Heart left ventricle (tissue), 16 donors: ENCODE data around the gene SMTNL2. TPM values are rescaled to one million over a fixed set of nuclear protein-coding genes. Genes with fewer than 3 reads are reported as not detected.

Experiments
- ATAC-seq, 4 donors: fragments of 200-7000 bp; cut with Tn5 transposase; one replicate each; pipeline ENCODE4 v1.9.1; 2020 to 2022; ENCODE audit warnings: moderate library complexity in 4 of 4, mild to moderate bottlenecking in 3 of 4, moderate number of reproducible peaks in 1 of 4
- DNase-seq, 5 donors: peaks; one replicate each; pipeline ENCODE4 v3.0.0-alpha.2; 2020
- H3K27ac ChIP-seq, 12 donors: fragments of 200-600 bp; sonication (generic) in 4 of 12; one replicate each; pipeline versions ENCODE4 v1.5.0 to v1.8.0; 2016 to 2022; ENCODE audit warnings: mild to moderate bottlenecking in 2 of 12
- H3K27me3 ChIP-seq, 9 donors: fragments of 200-600 bp; sonication (generic) in 2 of 9; one replicate each; pipeline versions ENCODE4 v1.5.1 to v1.8.0; 2016 to 2022; ENCODE audit warnings: mild to moderate bottlenecking in 3 of 9
- H3K36me3 ChIP-seq, 9 donors: fragments of 200-600 bp; sonication (generic) in 2 of 9; one replicate each; pipeline versions ENCODE4 v1.5.0 to v1.8.0; 2018 to 2022; ENCODE audit warnings: mild to moderate bottlenecking in 2 of 9
- H3K4me1 ChIP-seq, 12 donors: fragments of 200-600 bp; sonication (generic) in 4 of 12; one replicate each; pipeline versions ENCODE4 v1.5.0 to v1.8.0; 2016 to 2022; ENCODE audit warnings: mild to moderate bottlenecking in 3 of 12
- H3K4me3 ChIP-seq, 12 donors: fragments of 200-600 bp; sonication (generic) in 4 of 12; one replicate each; pipeline versions ENCODE4 v1.5.0 to v1.8.0; 2017 to 2022; ENCODE audit warnings: mild to moderate bottlenecking in 9 of 12, moderate library complexity in 4 of 12
- H3K9me3 ChIP-seq, 12 donors: fragments of 200-600 bp; sonication (generic) in 4 of 12; one replicate each; pipeline versions ENCODE4 v1.5.0 to v1.8.0; 2016 to 2022; ENCODE audit warnings: mild to moderate bottlenecking in 1 of 12
- CTCF ChIP-seq, 12 donors: fragments of 200-600 bp; sonication (generic) in 4 of 12; IDR thresholded peaks; one replicate each; pipeline versions ENCODE4 v1.5.0 to v1.8.0; 2018 to 2022; ENCODE audit warnings: antibody characterized with exemption in 12 of 12, mild to moderate bottlenecking in 5 of 12
- POLR2A ChIP-seq, 2 donors: fragments of 450-650 bp; IDR thresholded peaks; one replicate each; pipeline ENCODE4 v1.6.1; 2017; ENCODE audit warnings: antibody characterized with exemption in 2 of 2, mild to moderate bottlenecking in 2 of 2, moderate library complexity in 2 of 2
- WGBS, 4 donors: extraction: QIAGEN DNeasy Blood & Tissue Kit in 2 of 4; methylation state at CpG; one replicate each; pipeline versions ENCODE4 v1.1.5 to v1.1.7; 2013 to 2018; 5-methylcytosine and 5-hydroxymethylcytosine counted together
- intact Hi-C, 10 donors: fragments of 100-400 bp; cut with DNase I; formaldehyde crosslinking; loops; one replicate each; pipeline versions ENCODE4 v1.11.1 to v1.14.2; 2022
- polyA plus RNA-seq, 2 donors: library from polyadenylated mRNA; stranded (reverse); fragments of 200-250 nt; gene quantifications; one replicate each; pipeline ENCODE4 v1.2.3, GENCODE V29; 2013
- total RNA-seq, 9 donors: library from RNA; depleted of rRNA in 2 of 9; stranded (reverse); fragments of >200 nt in 2 of 9; fragmentation: NEBNext Ultra II Directional in 3 of 9; extraction: Animal tissue kit (Norgen Biotek cat#: 25700) in 3 of 9; gene quantifications; one replicate each; pipeline versions ENCODE4 v1.1.0 to v1.2.4, GENCODE V29; 2016 to 2023
- donor health status: ischemic (EF 13 %, LVEDD 7.1; RV severe dilation, severe dysfunction).
- donor health status: healthy with polysubstance abuse.
- donor health status: DM: no; HTN: yes; CAD: no.
- donor health status: DM: no; HTN: no; CAD: no.
- donor health status: ischemic (EF 25% LVEDD 6.9; RV normal size, moderate dysfunction).
- donor health status: ischemic (EF 25% LVEDD 5.7; RV mildly dilated, moderate dysfunction).
- donor health status: healthy.
- donor health status: DM: yes; HTN: yes; CAD: no.
- donor health status: ischemic (EF 35%, LVEDD 5.7; RV mildly dilated, moderate dysfunction).
- donor health status: nonischemic (EF 11% LVEDD 7.7; RV severe dilation, severe dysfunction).
- donor health status: DM: yes; HTN: yes; CAD: no.
- donor health status: PGD.
- donor health status: ischemic (EF 29% LVEDD 5.4; RV normal size, mild dysfunction).
- donor health status: nonischemic (EF 23%, LVEDD 6.1; RV moderate dilation, normal function).

Gene SMTNL2
- total and polyA plus RNA-seq, 11 donors: 2.1 to 47.5 (median 15.6) TPM

- Histone ChIP-seq H3K9me3 (no peaks in the 10 kb centered on the region), H3K27ac (peak overlapping the region in 5 of 12 donors; percentile 37 to 80 (median 55)), H3K4me3 (no peak overlapping the region), H3K27me3 (no peaks in the 10 kb centered on the region), H3K4me1 (peaks cover 4 to 48% (median 30%) of the 10 kb centered on the region in 12 donors), H3K36me3 (peaks cover 0 to 84% (median 64%) of the 10 kb centered on the region in 9 donors)
- TF ChIP-seq CTCF (IDR thresholded peaks at IDR 0.05) (no peak), POLR2A (IDR thresholded peaks at IDR 0.05) (no peak)
- ATAC-seq: no peak
- peak in 2 of 5 donors; percentile 17 to 56 for DNase-seq
- 92 to 97% (median 93%) methylated on average over 13 to 14 of the region's 14 CpGs for WGBS, 4 donors
- intact Hi-C loops: loop anchor here in 4 of 10 donors (5.0 to 10.0 kb wide), 2 partner anchors 117 to 120 kb away; no protein-coding TSS in a partner anchor
Measured at GRCh38 chr17:4542003-4542725, 42.2 kb upstream of the SMTNL2 start.

DNA sequence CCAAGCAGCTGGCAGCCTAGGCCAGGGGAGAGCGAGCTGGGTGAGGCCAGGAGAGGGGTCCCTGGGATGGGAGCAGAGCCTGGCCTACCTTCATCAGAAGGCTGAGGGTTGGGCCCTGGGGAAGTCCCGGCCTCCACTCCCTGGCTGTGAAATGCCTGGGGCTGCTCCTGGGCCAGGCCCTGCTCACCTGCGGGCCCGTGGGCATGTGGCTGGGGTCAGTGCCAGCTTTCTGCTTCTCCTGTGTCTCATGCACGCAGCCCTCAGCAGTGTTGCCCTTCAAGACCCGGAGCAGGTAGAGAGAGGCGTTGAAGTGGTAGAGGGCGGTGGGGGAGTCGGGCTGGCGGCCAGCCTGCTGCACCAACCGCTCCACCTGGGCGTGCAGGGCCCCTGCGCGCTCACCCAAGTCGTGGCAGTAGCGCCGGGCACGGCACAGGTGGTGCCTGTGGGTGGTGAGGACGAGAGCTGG lies 41.6 kb upstream of the SMTNL2 start:
- peaks cover under 1 to 42% (median 24%) of the 10 kb centered on the region in 12 donors for H3K4me1 ChIP-seq
- no peaks in the 10 kb centered on the region for H3K9me3 ChIP-seq
- no peaks in the 10 kb centered on the region for H3K27me3 ChIP-seq
- 94 to 97% (median 96%) methylated on average over 19 of the region's 19 CpGs for WGBS, 4 donors
- TF ChIP-seq POLR2A (IDR thresholded peaks at IDR 0.05) (no peak), CTCF (IDR thresholded peaks at IDR 0.05) (no peak)
- peaks cover 0 to 90% (median 70%) of the 10 kb centered on the region in 9 donors for H3K36me3 ChIP-seq
- H3K4me3 ChIP-seq: no peak overlapping the region
- ATAC-seq (no peak), DNase-seq (peak in 1 of 5 donors; percentile 27)
- intact Hi-C loops: loop anchor here in 4 of 10 donors (5.0 to 10.0 kb wide), 2 partner anchors 118 to 120 kb away; no protein-coding TSS in a partner anchor
- H3K27ac ChIP-seq: no peak overlapping the region

DNA sequence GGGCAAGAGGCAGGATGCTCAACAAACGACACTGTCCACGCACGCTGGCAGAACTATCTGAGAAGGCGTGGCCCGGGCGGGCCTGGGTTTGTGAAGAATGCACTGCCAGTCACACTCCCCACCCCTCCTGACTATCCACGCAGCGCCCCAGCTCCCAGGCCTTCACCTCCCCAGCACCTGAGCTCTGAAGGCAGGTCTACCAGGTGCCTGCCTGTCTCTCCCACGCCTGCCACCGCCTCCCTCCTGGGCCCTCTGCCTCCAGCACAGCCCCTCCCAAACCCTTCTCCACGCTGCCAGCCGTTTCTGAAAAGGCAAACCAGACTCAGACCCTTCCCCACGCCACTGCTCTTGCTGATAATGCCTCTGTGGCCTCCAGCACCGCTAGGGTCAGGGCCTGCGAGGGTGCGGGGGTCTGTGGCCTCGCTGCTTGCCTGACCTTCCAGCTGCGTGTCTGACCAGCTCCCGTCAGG lies 40.7 kb upstream of the SMTNL2 start:
- no peak overlapping the region for H3K27ac ChIP-seq
- ATAC-seq: no peak
- peaks cover 0 to 34% (median 16%) of the 10 kb centered on the region in 12 donors for H3K4me1 ChIP-seq
- DNase-seq: peak in 1 of 5 donors; percentile 18
- H3K36me3 ChIP-seq: peaks cover 0 to 91% (median 78%) of the 10 kb centered on the region in 9 donors
- H3K27me3 ChIP-seq: no peaks in the 10 kb centered on the region
- WGBS, 4 donors: 69 to 85% (median 82%) methylated on average over 18 to 19 of the region's 19 CpGs
- TF ChIP-seq CTCF (IDR thresholded peaks at IDR 0.05) (no peak), POLR2A (IDR thresholded peaks at IDR 0.05) (no peak)
- intact Hi-C loops: loop anchor here in 4 of 10 donors (5.0 to 10.0 kb wide), 2 partner anchors 119 to 121 kb away; no protein-coding TSS in a partner anchor
- H3K4me3 ChIP-seq: no peak overlapping the region
- H3K9me3 ChIP-seq: no peaks in the 10 kb centered on the region
